HAP-1 (cell line): ENCODE data around the gene BPIFB1.

Experiments used
- DNase-seq, 2 experiments: peaks; one replicate each; pipeline ENCODE4 v3.0.0-alpha.2; 2016 to 2020; ENCODE audit warnings: low spot score in 2 of 2
- H3K27me3 ChIP-seq: fragments of 250-450 bp; sonication (Bioruptor Pico); 2 replicates; pipeline ENCODE4 v1.5.1; 2020; ENCODE audit warnings: low read depth, mild to moderate bottlenecking, moderate library complexity
- H3K36me3 ChIP-seq: fragments of 250-450 bp; sonication (Bioruptor Pico); replicated peaks from 2 replicates; pipeline ENCODE4 v1.5.1; 2020; ENCODE audit warnings: mild to moderate bottlenecking
- H3K4me1 ChIP-seq: fragments of 250-450 bp; sonication (Bioruptor Pico); 2 replicates; pipeline ENCODE4 v1.5.1; 2020; ENCODE audit warnings: mild to moderate bottlenecking
- H3K4me3 ChIP-seq: fragments of 250-450 bp; sonication (Bioruptor Pico); 2 replicates; pipeline ENCODE4 v1.5.1; 2020; ENCODE audit warnings: mild to moderate bottlenecking, moderate library complexity
- H3K9me3 ChIP-seq: fragments of 250-450 bp; sonication (Bioruptor Pico); 2 replicates; pipeline ENCODE4 v1.5.1; 2020; ENCODE audit warnings: mild to moderate bottlenecking, moderate library complexity
- in situ Hi-C: fragments of 300-500 bp; cut with MboI; formaldehyde crosslinking; loops from 3 replicates; pipeline ENCODE4 v1.14.3; 2020; ENCODE audit warnings: low sequenced_read_pairs, inconsistent platforms, mixed read lengths

Gene BPIFB1

GRCh38 chr20:33311011-33311410 lies 28.0 kb downstream of the BPIFB1 start:
- Histone ChIP-seq H3K9me3 (no peaks in the 10 kb centered on the region), H3K27me3 (no peaks in the 10 kb centered on the region), H3K4me1 (no peaks in the 10 kb centered on the region), H3K36me3 (no peaks in the 10 kb centered on the region), H3K4me3 (no peak overlapping the region)
- in situ Hi-C loops, result no loop called here
- DNase-seq, result no peak

GRCh38 chr20:33311996-33312395 lies 29.0 kb downstream of the BPIFB1 start:
- Histone ChIP-seq H3K9me3 (no peaks in the 10 kb centered on the region), H3K27me3 (no peaks in the 10 kb centered on the region), H3K4me1 (no peaks in the 10 kb centered on the region), H3K36me3 (no peaks in the 10 kb centered on the region), H3K4me3 (no peak overlapping the region)
- no peak for DNase-seq
- in situ Hi-C loops, result no loop called here

GRCh38 chr20:33312583-33312982 lies 29.6 kb downstream of the BPIFB1 start:
- H3K9me3 ChIP-seq, result no peaks in the 10 kb centered on the region
- in situ Hi-C loops, result no loop called here
- DNase-seq, result no peak

GRCh38 chr20:33313686-33314314 lies 30.8 kb downstream of the BPIFB1 start:
- in situ Hi-C loops, result no loop called here
- Histone ChIP-seq H3K4me1 (no peaks in the 10 kb centered on the region), H3K9me3 (no peaks in the 10 kb centered on the region), H3K36me3 (no peaks in the 10 kb centered on the region), H3K4me3 (no peak overlapping the region), H3K27me3 (peaks cover 4% of the 10 kb centered on the region; the same call in 1 of the 2 replicates)
- no peak for DNase-seq

More at GRCh38 chr20:33312583-33312982, 29.6 kb downstream of the BPIFB1 start:
- Histone ChIP-seq H3K27me3 (0 out of 2 replicates have a peak, but pooled peaks cover 2% of the 10 kb centered on the region), H3K4me3 (no peak overlapping the region), H3K4me1 (no peaks in the 10 kb centered on the region), H3K36me3 (no peaks in the 10 kb centered on the region)

- Histone ChIP-seq H3K4me3 (no peak overlapping the region), H3K27me3 (peaks cover 6% of the 10 kb centered on the region; the same call in 1 of the 2 replicates), H3K4me1 (no peaks in the 10 kb centered on the region), H3K36me3 (no peaks in the 10 kb centered on the region), H3K9me3 (no peaks in the 10 kb centered on the region)
- no peak for DNase-seq
- in situ Hi-C loops, result no loop called here
These were observed 33.3 kb downstream of the BPIFB1 start for GRCh38 chr20:33316343-33316742.

- H3K4me1 ChIP-seq, result no peaks in the 10 kb centered on the region
- DNase-seq, result no peak
- in situ Hi-C loops, result no loop called here
- H3K4me3 ChIP-seq, result no peak overlapping the region
- H3K36me3 ChIP-seq, result no peaks in the 10 kb centered on the region
- H3K27me3 ChIP-seq, result peaks cover 6% of the 10 kb centered on the region; the same call in 1 of the 2 replicates
- H3K9me3 ChIP-seq, result no peaks in the 10 kb centered on the region
These were observed 33.9 kb downstream of the BPIFB1 start for GRCh38 chr20:33316958-33317357.

- H3K4me1 ChIP-seq, result no peaks in the 10 kb centered on the region
- in situ Hi-C loops, result no loop called here
- no peaks in the 10 kb centered on the region for H3K36me3 ChIP-seq
- no peaks in the 10 kb centered on the region for H3K9me3 ChIP-seq
- peaks cover 6% of the 10 kb centered on the region; the same call in 1 of the 2 replicates for H3K27me3 ChIP-seq
- no peak for DNase-seq
- no peak overlapping the region for H3K4me3 ChIP-seq
These were observed 34.5 kb downstream of the BPIFB1 start for GRCh38 chr20:33317424-33318095.

- peaks cover 6% of the 10 kb centered on the region; the same call in 1 of the 2 replicates for H3K27me3 ChIP-seq
- no peaks in the 10 kb centered on the region for H3K36me3 ChIP-seq
- H3K4me3 ChIP-seq, result no peak overlapping the region
- H3K9me3 ChIP-seq, result no peaks in the 10 kb centered on the region
- in situ Hi-C loops, result no loop called here
- H3K4me1 ChIP-seq, result no peaks in the 10 kb centered on the region
- DNase-seq, result no peak
These were observed 35.0 kb downstream of the BPIFB1 start for GRCh38 chr20:33318096-33318429.

GRCh38 chr20:33320006-33320405 lies 37.0 kb downstream of the BPIFB1 start:
- Histone ChIP-seq H3K4me3 (no peak overlapping the region), H3K4me1 (no peaks in the 10 kb centered on the region), H3K27me3 (peaks cover 6% of the 10 kb centered on the region; the same call in 1 of the 2 replicates), H3K9me3 (no peaks in the 10 kb centered on the region), H3K36me3 (no peaks in the 10 kb centered on the region)
- in situ Hi-C loops, result loop anchor here (10.0 kb wide), 1 partner anchor 55 kb away; no protein-coding TSS in a partner anchor
- no peak for DNase-seq

GRCh38 chr20:33322456-33322855 lies 39.4 kb downstream of the BPIFB1 start:
- Histone ChIP-seq H3K9me3 (no peaks in the 10 kb centered on the region), H3K4me1 (no peaks in the 10 kb centered on the region), H3K4me3 (no peak overlapping the region), H3K27me3 (peaks cover 4% of the 10 kb centered on the region; the same call in 1 of the 2 replicates), H3K36me3 (no peaks in the 10 kb centered on the region)
- no peak for DNase-seq
- in situ Hi-C loops, result loop anchor here (10.0 kb wide), 1 partner anchor 58 kb away; no protein-coding TSS in a partner anchor

- Histone ChIP-seq H3K36me3 (no peaks in the 10 kb centered on the region), H3K4me3 (no peak overlapping the region), H3K9me3 (no peaks in the 10 kb centered on the region), H3K27me3 (peaks cover 7% of the 10 kb centered on the region), H3K4me1 (no peaks in the 10 kb centered on the region)
- in situ Hi-C loops, result loop anchor here (10.0 kb wide), 1 partner anchor 58 kb away; no protein-coding TSS in a partner anchor
- DNase-seq, result no peak
These were observed 40.2 kb downstream of the BPIFB1 start for GRCh38 chr20:33323236-33323635.

GRCh38 chr20:33325350-33325749 lies 42.3 kb downstream of the BPIFB1 start:
- no peak for DNase-seq
- in situ Hi-C loops, result loop anchor here (10.0 kb wide), 1 partner anchor 61 kb away; no protein-coding TSS in a partner anchor
- H3K27me3 ChIP-seq, result peaks cover 24% of the 10 kb centered on the region
- H3K4me3 ChIP-seq, result no peak overlapping the region
- no peaks in the 10 kb centered on the region for H3K9me3 ChIP-seq
- no peaks in the 10 kb centered on the region for H3K4me1 ChIP-seq
- H3K36me3 ChIP-seq, result no peaks in the 10 kb centered on the region

- Histone ChIP-seq H3K9me3 (no peaks in the 10 kb centered on the region), H3K4me1 (no peaks in the 10 kb centered on the region), H3K27me3 (peaks cover 34% of the 10 kb centered on the region), H3K4me3 (no peak overlapping the region), H3K36me3 (no peaks in the 10 kb centered on the region)
- in situ Hi-C loops, result loop anchor here (10.0 kb wide), 1 partner anchor 64 kb away; no protein-coding TSS in a partner anchor
- no peak for DNase-seq
These were observed 45.4 kb downstream of the BPIFB1 start for GRCh38 chr20:33328157-33329137.
